ENCODE results near the gene SAMD4A. TPM values are rescaled to one million over a fixed set of nuclear protein-coding genes. Genes with fewer than 3 reads are reported as not detected.

Gene SAMD4A
- total RNA-seq, 6 experiments from 2014 or later, result 33.8 to 53.7 (median 41.0) TPM

DNA sequence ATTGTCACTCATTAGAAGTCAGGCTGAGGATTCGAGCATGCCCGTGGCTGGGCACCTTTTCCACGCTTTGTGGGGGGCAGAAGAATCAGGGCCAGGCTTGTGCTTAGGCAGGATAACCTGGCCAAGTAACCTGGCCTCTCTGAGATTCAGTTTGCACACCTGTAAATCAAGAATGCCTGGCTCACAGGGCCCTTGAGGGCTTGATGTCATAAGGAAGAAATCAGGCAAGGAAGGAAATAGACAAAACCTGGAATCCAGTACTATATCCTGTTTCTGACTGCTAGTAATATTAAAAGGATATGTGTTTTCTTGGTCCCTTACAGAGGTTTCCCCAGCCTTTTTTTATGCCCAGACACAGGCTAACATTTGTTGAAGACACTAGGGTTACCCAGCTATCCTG, 91.9 kb downstream of the SAMD4A start:
- TF ChIP-seq CTCF (IDR thresholded peaks at IDR 0.05), result no peak
- Mint-ChIP-seq H3K36me3 (ENCODE audit: low read depth) (peaks cover 18% of the 10 kb centered on the region), H3K4me1 (ENCODE audit: low read depth) (peaks cover 30% of the 10 kb centered on the region), H3K27me3 (ENCODE audit: insufficient read depth) (no peaks in the 10 kb centered on the region), H3K27ac (peak overlapping the region; percentile 7; the same call in 1 of the 2 replicates), H3K9me3 (no peaks in the 10 kb centered on the region), H3K4me3 (no peak overlapping the region)
- no peak for DNase-seq

GRCh38 chr14:54659365-54659764, 92.4 kb downstream of the SAMD4A start:
- TF ChIP-seq CTCF (IDR thresholded peaks at IDR 0.05), result no peak
- Mint-ChIP-seq H3K36me3 (ENCODE audit: low read depth) (peaks cover 19% of the 10 kb centered on the region), H3K27me3 (ENCODE audit: insufficient read depth) (no peaks in the 10 kb centered on the region), H3K4me1 (ENCODE audit: low read depth) (peaks cover 36% of the 10 kb centered on the region), H3K27ac (no peak overlapping the region), H3K4me3 (no peak overlapping the region), H3K9me3 (no peaks in the 10 kb centered on the region)
- DNase-seq, result no peak

DNA sequence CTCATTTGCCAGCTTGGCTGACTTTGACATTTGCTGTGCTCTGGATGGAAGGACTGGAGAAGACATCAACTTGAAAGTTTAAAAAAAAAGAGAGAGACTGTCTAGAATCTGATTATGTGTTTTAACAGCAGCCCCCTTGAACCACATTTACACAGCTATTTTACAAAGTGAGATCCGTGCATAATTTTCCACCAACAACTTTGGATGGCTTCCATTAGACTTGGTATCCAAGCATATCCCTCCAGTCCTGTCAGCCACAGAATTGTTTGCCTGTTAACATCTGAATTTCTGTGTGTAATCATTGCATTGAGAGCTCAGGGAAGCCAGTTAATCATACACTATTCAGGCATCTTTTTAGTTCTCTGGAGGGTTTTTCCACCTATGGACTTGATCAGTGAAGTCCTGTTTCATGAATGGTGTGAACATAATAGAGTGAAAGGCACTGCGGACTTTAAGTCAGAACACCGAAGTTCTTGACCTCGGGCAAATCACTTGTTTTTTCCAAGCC, 93.7 kb downstream of the SAMD4A start:
- Mint-ChIP-seq H3K27me3 (ENCODE audit: insufficient read depth) (no peaks in the 10 kb centered on the region), H3K4me3 (no peak overlapping the region), H3K27ac (peak overlapping the region; percentile 9; the same call in 1 of the 2 replicates), H3K9me3 (no peaks in the 10 kb centered on the region), H3K36me3 (ENCODE audit: low read depth) (peaks cover 14% of the 10 kb centered on the region), H3K4me1 (ENCODE audit: low read depth) (peaks cover 49% of the 10 kb centered on the region)
- DNase-seq, result no peak
- TF ChIP-seq CTCF (IDR thresholded peaks at IDR 0.05), result no peak

GRCh38 chr14:54662491-54663133, 95.7 kb downstream of the SAMD4A start:
- Mint-ChIP-seq H3K27me3 (ENCODE audit: insufficient read depth) (no peaks in the 10 kb centered on the region), H3K27ac (no peak overlapping the region)
- no peak for TF ChIP-seq CTCF (IDR thresholded peaks at IDR 0.05)

DNA sequence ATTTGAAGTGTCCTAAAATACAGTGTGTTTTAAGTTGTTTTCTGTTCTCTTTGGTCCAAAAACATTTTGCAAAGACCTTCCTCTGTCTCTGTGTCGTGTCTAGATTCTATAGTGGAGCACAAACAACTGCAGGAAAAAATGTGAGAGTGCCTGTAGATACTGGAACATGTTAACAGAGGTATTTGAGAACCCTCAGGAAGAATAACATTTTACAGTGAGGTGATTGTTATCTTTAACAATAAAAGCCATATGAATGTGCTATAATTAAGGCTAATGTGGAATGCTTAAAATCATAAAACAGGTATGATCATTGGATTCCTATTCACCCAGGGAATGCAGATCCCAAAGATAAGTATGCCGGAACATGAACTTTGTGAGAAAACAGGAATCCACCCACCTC, 98.0 kb downstream of the SAMD4A start:
- H3K4me3 Mint-ChIP-seq, result no peak overlapping the region; the same call in 1 of the 2 replicates
- H3K27ac Mint-ChIP-seq, result peak overlapping the region; percentile 8; the same call in 1 of the 2 replicates
- peak; percentile 49 for DNase-seq
- peaks cover 19% of the 10 kb centered on the region for H3K36me3 Mint-ChIP-seq (ENCODE audit: low read depth)
- no peaks in the 10 kb centered on the region for H3K9me3 Mint-ChIP-seq
- no peaks in the 10 kb centered on the region; the same call in 1 of the 2 replicates for H3K27me3 Mint-ChIP-seq (ENCODE audit: insufficient read depth)
- H3K4me1 Mint-ChIP-seq (ENCODE audit: low read depth), result peaks cover 67% of the 10 kb centered on the region
- TF ChIP-seq CTCF (IDR thresholded peaks at IDR 0.05), result no peak

More at GRCh38 chr14:54662491-54663133, 95.7 kb downstream of the SAMD4A start:
- H3K9me3 Mint-ChIP-seq, result no peaks in the 10 kb centered on the region
- H3K4me3 Mint-ChIP-seq, result no peak overlapping the region
- H3K4me1 Mint-ChIP-seq (ENCODE audit: low read depth), result peaks cover 59% of the 10 kb centered on the region
- peaks cover 13% of the 10 kb centered on the region for H3K36me3 Mint-ChIP-seq (ENCODE audit: low read depth)
- DNase-seq, result no peak
